Smooth muscle cell (in vitro differentiated cells): ENCODE data around the gene PHF1. TPM values are rescaled to one million over a fixed set of nuclear protein-coding genes. Genes with fewer than 3 reads are reported as not detected.
"Not testable (repeated sequence)": the region's sequence is repeated elsewhere in the genome, so short reads cannot be mapped to it uniquely, and the experiment has no call there.

Experiments used
- DNase-seq: peaks from one replicate; lab custom pipeline; 2025; ENCODE audit not compliant: unreplicated experiment; lab: John Stamatoyannopoulos, UW
- H2AFZ ChIP-seq: fragments of 200-600 bp; sonication (generic); 2 replicates; pipeline ENCODE4 v1.6.0; 2016; ENCODE audit warnings: antibody characterized with exemption, low read depth, mild to moderate bottlenecking
- H3F3A ChIP-seq: fragments of 200-600 bp; sonication (generic); 2 replicates; pipeline ENCODE4 v1.6.0; 2017; ENCODE audit warnings: antibody characterized with exemption, low read depth
- H3K27ac ChIP-seq: fragments of 200-600 bp; sonication (generic); 2 replicates; pipeline ENCODE4 v1.5.1; 2016; ENCODE audit warnings: low read depth, mild to moderate bottlenecking
- H3K27me3 ChIP-seq: fragments of 200-600 bp; sonication (generic); 2 replicates; pipeline ENCODE4 v1.6.1; 2016; ENCODE audit warnings: low read depth, mild to moderate bottlenecking
- H3K36me3 ChIP-seq: fragments of 200-600 bp; sonication (generic); 2 replicates; pipeline ENCODE4 v1.5.1; 2016; ENCODE audit warnings: low read depth
- H3K4me1 ChIP-seq: fragments of 200-600 bp; sonication (generic); 2 replicates; pipeline ENCODE4 v1.5.1; 2016; ENCODE audit warnings: low read depth
- H3K4me2 ChIP-seq: fragments of 200-600 bp; sonication (generic); 2 replicates; pipeline ENCODE4 v1.6.0; 2016; ENCODE audit warnings: mild to moderate bottlenecking
- H3K4me3 ChIP-seq: fragments of 200-600 bp; sonication (generic); 2 replicates; pipeline ENCODE4 v1.5.1; 2016; ENCODE audit warnings: mild to moderate bottlenecking
- H3K79me2 ChIP-seq: fragments of 200-600 bp; sonication (generic); 2 replicates; pipeline ENCODE4 v1.6.0; 2016; ENCODE audit warnings: low read depth, mild to moderate bottlenecking
- H3K9ac ChIP-seq: fragments of 200-600 bp; sonication (generic); 2 replicates; pipeline ENCODE4 v1.6.0; 2016; ENCODE audit warnings: low read depth
- H3K9me3 ChIP-seq: fragments of 200-600 bp; sonication (generic); replicated peaks from 2 replicates; pipeline ENCODE4 v1.5.1; 2016; ENCODE audit warnings: low read depth
- H4K20me1 ChIP-seq: fragments of 200-600 bp; sonication (generic); 2 replicates; pipeline ENCODE4 v1.6.0; 2016; ENCODE audit warnings: low read depth
- CTCF ChIP-seq: fragments of 200-600 bp; sonication (generic); IDR thresholded peaks from 2 replicates; pipeline ENCODE4 v1.5.1; 2017; ENCODE audit warnings: borderline replicate concordance, mild to moderate bottlenecking, antibody characterized with exemption; ENCODE audit not compliant: insufficient read depth, poor library complexity, severe bottlenecking
- WGBS: methylation state at CpG from one replicate; pipeline ENCODE4 v1.1.7; 2016; ENCODE audit warnings: low lambda C conversion rate; 5-methylcytosine and 5-hydroxymethylcytosine counted together
- polyA plus RNA-seq: library from polyadenylated mRNA; unstranded; fragments of >200 nt; fragmentation: Nextera tagmentation; extraction: Ambion mirVana; gene quantifications from 2 replicates; pipeline ENCODE4 v1.2.1, GENCODE V29; 2016
- total RNA-seq: library from RNA; depleted of rRNA; stranded (reverse); fragments of >200 nt; gene quantifications from 2 replicates; pipeline ENCODE4 v1.2.3, GENCODE V29; 2014

The PHF1 gene
- total and polyA plus RNA-seq, 2 experiments from 2014 or later, result 36.9 to 39.3 TPM

GRCh38 chr6:33367009-33367714 lies 43.7 kb upstream of the PHF1 start:
- Histone ChIP-seq H3K4me1 (peaks cover 3% of the 10 kb centered on the region), H3K79me2 (no peaks in the 10 kb centered on the region)

GRCh38 chr6:33367715-33368025 lies 43.1 kb upstream of the PHF1 start:
- not testable (repeated sequence) for H3K9ac ChIP-seq, H3K27ac ChIP-seq, H3K79me2 ChIP-seq, H3K36me3 ChIP-seq, DNase-seq, H3K4me1 ChIP-seq, H4K20me1 ChIP-seq, H3K27me3 ChIP-seq, H3F3A ChIP-seq, H3K4me2 ChIP-seq, H3K4me3 ChIP-seq, H3K9me3 ChIP-seq, H2AFZ ChIP-seq
- 95% methylated on average over 5 of the region's 5 CpGs for WGBS

More at GRCh38 chr6:33367009-33367714, 43.7 kb upstream of the PHF1 start:
- no peak overlapping the region for H3K9ac ChIP-seq
- WGBS, result 88% methylated on average over 8 of the region's 8 CpGs
- H3F3A ChIP-seq, result no peaks in the 10 kb centered on the region
- DNase-seq, result no peak
- H3K27ac ChIP-seq, result no peak overlapping the region
- H3K9me3 ChIP-seq, result no peaks in the 10 kb centered on the region
- H2AFZ ChIP-seq, result no peak overlapping the region
- no peak overlapping the region for H3K4me3 ChIP-seq
- no peaks in the 10 kb centered on the region for H3K27me3 ChIP-seq
- TF ChIP-seq CTCF, result no peak
- H3K4me2 ChIP-seq, result no peak overlapping the region
- no peaks in the 10 kb centered on the region for H3K36me3 ChIP-seq
- H4K20me1 ChIP-seq, result no peaks in the 10 kb centered on the region

- not testable (repeated sequence) for H3K9me3 ChIP-seq, H3K79me2 ChIP-seq, DNase-seq, H3K27me3 ChIP-seq, H3K9ac ChIP-seq, H3F3A ChIP-seq, H3K4me3 ChIP-seq, H4K20me1 ChIP-seq, H3K27ac ChIP-seq, H3K36me3 ChIP-seq, H3K4me1 ChIP-seq, H3K4me2 ChIP-seq, H2AFZ ChIP-seq
- WGBS, result 96% methylated on average over 8 of the region's 8 CpGs
Measured at GRCh38 chr6:33371901-33372300, 38.9 kb upstream of the PHF1 start.

GRCh38 chr6:33372526-33373123 lies 38.2 kb upstream of the PHF1 start:
- Histone ChIP-seq H3K4me2 (no peak overlapping the region), H4K20me1 (no peaks in the 10 kb centered on the region), H3K27me3 (no peaks in the 10 kb centered on the region), H3K4me3 (no peak overlapping the region), H3K79me2 (no peaks in the 10 kb centered on the region), H3F3A (no peaks in the 10 kb centered on the region), H2AFZ (no peak overlapping the region), H3K9me3 (no peaks in the 10 kb centered on the region), H3K9ac (no peak overlapping the region), H3K36me3 (no peaks in the 10 kb centered on the region), H3K27ac (no peak overlapping the region), H3K4me1 (peaks cover 4% of the 10 kb centered on the region)
- no peak for TF ChIP-seq CTCF
- WGBS, result 63% methylated on average over 5 of the region's 5 CpGs
- DNase-seq, result no peak
